HFFc6 (cell line): ENCODE data around the gene PDE2A. TPM values are rescaled to one million over a fixed set of nuclear protein-coding genes. Genes with fewer than 3 reads are reported as not detected.

ENCODE experiments used
- DNase-seq: peaks from one replicate; pipeline ENCODE4 v3.0.0-alpha.2; 2018
- H3K27ac Mint-ChIP-seq: 2 replicates; pipeline ENCODE4 v1.8.0; 2020; ENCODE audit warnings: mild to moderate bottlenecking, mixed read lengths
- H3K27me3 Mint-ChIP-seq: 2 replicates; pipeline ENCODE4 v1.8.0; 2021; ENCODE audit warnings: mild to moderate bottlenecking, moderate library complexity, mixed read lengths; ENCODE audit not compliant: insufficient read depth
- H3K36me3 Mint-ChIP-seq: 2 replicates; pipeline ENCODE4 v1.8.0; 2021; ENCODE audit warnings: low read depth, mixed read lengths
- H3K4me1 Mint-ChIP-seq: 2 replicates; pipeline ENCODE4 v1.8.0; 2020; ENCODE audit warnings: low read depth, mixed read lengths
- H3K4me3 Mint-ChIP-seq: 2 replicates; pipeline ENCODE4 v1.8.0; 2020; ENCODE audit warnings: mild to moderate bottlenecking, moderate library complexity, mixed read lengths
- H3K9me3 Mint-ChIP-seq: 2 replicates; pipeline ENCODE4 v1.8.0; 2020; ENCODE audit warnings: mild to moderate bottlenecking, mixed read lengths
- CTCF ChIP-seq: fragments of 200-600 bp; sonication (generic); IDR thresholded peaks from 2 replicates; pipeline ENCODE4 v1.5.0; 2021; ENCODE audit warnings: antibody characterized with exemption, mild to moderate bottlenecking
- total RNA-seq, 6 experiments: library from RNA; stranded (reverse); fragmentation: NEBNext Ultra II Directional; extraction: Animal tissue kit (Norgen Biotek cat#: 25700); gene quantifications; 2 replicates in 1 of 6; 3 replicates in 5 of 6; pipeline ENCODE4 v1.2.3, GENCODE V29; 2021

PDE2A gene
- total RNA-seq, 6 experiments from 2014 or later: 0.07 to 0.57 (median 0.40) TPM

- H3K27ac Mint-ChIP-seq: no peak overlapping the region
- H3K4me3 Mint-ChIP-seq: no peak overlapping the region
- no peaks in the 10 kb centered on the region for H3K36me3 Mint-ChIP-seq
- TF ChIP-seq CTCF: no peak
- H3K9me3 Mint-ChIP-seq: no peaks in the 10 kb centered on the region
- no peak for DNase-seq
- H3K27me3 Mint-ChIP-seq: peaks cover 37% of the 10 kb centered on the region
- no peaks in the 10 kb centered on the region for H3K4me1 Mint-ChIP-seq
Observed at GRCh38 chr11:72582206-72583176, 91.7 kb downstream of the PDE2A start.

- Mint-ChIP-seq H3K9me3 (no peaks in the 10 kb centered on the region), H3K4me1 (no peaks in the 10 kb centered on the region), H3K27me3 (peaks cover 35% of the 10 kb centered on the region), H3K4me3 (no peak overlapping the region), H3K36me3 (no peaks in the 10 kb centered on the region), H3K27ac (no peak overlapping the region)
- TF ChIP-seq CTCF: no peak
- no peak for DNase-seq
Observed at GRCh38 chr11:72581067-72581466, 93.2 kb downstream of the PDE2A start.

- no peaks in the 10 kb centered on the region for H3K36me3 Mint-ChIP-seq
- H3K9me3 Mint-ChIP-seq: no peaks in the 10 kb centered on the region
- no peak for DNase-seq
- peaks cover 33% of the 10 kb centered on the region for H3K27me3 Mint-ChIP-seq
- H3K4me1 Mint-ChIP-seq: no peaks in the 10 kb centered on the region
- no peak overlapping the region for H3K4me3 Mint-ChIP-seq
- TF ChIP-seq CTCF: no peak
- H3K27ac Mint-ChIP-seq: no peak overlapping the region
Observed at GRCh38 chr11:72580642-72580950, 93.6 kb downstream of the PDE2A start.

- DNase-seq: no peak
- Mint-ChIP-seq H3K27me3 (peaks cover 32% of the 10 kb centered on the region), H3K4me3 (no peak overlapping the region), H3K9me3 (no peaks in the 10 kb centered on the region), H3K36me3 (no peaks in the 10 kb centered on the region), H3K27ac (no peak overlapping the region), H3K4me1 (no peaks in the 10 kb centered on the region)
- TF ChIP-seq CTCF: no peak
Observed at GRCh38 chr11:72579816-72580641, 94.2 kb downstream of the PDE2A start.

- H3K9me3 Mint-ChIP-seq: no peaks in the 10 kb centered on the region
- H3K27me3 Mint-ChIP-seq: peaks cover 29% of the 10 kb centered on the region
- H3K4me1 Mint-ChIP-seq: peaks cover 8% of the 10 kb centered on the region; the same call in 1 of the 2 replicates
- no peak for DNase-seq
- no peaks in the 10 kb centered on the region for H3K36me3 Mint-ChIP-seq
- H3K4me3 Mint-ChIP-seq: no peak overlapping the region
- H3K27ac Mint-ChIP-seq: no peak overlapping the region
- no peak for TF ChIP-seq CTCF
Observed at GRCh38 chr11:72578991-72579815, 95.0 kb downstream of the PDE2A start.
